GM19025 (cell line): Measurements from ENCODE around the gene ZNF777.

ENCODE experiments used
- ATAC-seq: cut with Tn5 transposase; IDR thresholded peaks from one replicate; pipeline ENCODE4 v1.9.1; 2021; ENCODE audit warnings: mild to moderate bottlenecking, low read depth, moderate library complexity; ENCODE audit not compliant: unreplicated experiment

ZNF777 gene

DNA sequence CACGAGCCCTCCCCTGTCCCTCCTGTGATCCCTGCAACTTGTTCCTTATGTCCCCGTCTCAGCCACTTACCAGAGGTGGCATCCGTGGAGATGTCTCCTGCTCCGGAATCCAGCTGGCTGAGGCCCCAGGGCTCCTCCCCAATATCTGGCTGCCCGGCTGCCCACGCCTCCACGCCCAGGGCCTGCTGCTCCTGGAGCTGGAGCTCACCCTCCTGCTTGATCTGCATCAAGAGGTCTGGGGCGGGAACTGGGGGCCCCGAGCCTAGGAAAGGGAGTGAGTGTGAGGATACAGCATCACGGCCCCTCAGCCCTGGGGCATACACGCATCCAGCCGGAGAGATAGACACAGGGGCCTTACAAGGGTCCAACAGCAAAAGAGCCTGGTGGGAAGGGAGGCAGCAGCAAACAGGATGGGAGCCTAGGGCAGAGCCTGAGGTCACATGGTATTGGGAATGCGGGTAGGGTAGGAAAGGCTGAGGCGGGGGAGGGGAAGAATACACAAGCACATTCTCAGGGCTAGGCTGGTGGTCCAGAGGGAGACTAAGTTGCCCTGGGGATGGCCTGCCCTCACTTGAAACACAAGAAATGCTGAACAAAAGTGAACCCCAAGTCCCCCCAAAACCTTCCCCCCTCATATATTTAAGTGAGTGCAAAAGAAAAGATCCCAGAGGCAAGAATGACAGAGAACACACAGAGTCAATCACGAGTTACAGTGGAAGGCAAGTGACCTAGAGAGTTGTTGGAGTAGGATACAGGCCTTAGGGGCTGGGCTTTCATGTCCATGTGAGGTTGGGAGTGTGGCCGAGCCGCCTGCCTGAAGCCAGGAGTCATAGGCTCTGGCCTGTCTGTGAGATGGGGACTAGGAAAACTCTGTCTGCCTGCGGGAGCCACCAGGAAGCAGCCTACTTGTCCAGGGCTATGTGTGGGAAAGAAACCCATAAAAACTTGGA is 16.9 kb upstream of the ZNF777 start:
- no peak for ATAC-seq

DNA sequence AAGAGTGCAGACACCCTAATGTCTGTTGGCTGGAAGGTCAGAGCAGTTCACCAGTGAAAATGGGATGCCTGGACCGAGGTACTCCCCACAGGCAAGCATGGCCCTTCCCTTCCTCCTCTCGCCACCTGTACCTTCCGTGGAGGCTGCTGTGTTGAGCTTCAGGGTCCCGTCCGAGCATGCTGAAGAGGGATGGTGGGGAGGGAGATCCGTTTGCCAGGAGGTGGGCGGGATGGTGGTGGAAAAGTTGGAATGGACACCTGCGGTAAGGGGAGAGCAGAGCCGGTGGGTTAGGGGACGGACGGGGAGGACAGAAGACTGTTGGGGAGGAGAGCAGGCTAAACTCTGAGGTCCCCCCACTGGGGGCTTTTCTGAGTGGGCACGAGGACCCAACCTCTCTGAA is 15.9 kb upstream of the ZNF777 start:
- ATAC-seq: no peak

DNA sequence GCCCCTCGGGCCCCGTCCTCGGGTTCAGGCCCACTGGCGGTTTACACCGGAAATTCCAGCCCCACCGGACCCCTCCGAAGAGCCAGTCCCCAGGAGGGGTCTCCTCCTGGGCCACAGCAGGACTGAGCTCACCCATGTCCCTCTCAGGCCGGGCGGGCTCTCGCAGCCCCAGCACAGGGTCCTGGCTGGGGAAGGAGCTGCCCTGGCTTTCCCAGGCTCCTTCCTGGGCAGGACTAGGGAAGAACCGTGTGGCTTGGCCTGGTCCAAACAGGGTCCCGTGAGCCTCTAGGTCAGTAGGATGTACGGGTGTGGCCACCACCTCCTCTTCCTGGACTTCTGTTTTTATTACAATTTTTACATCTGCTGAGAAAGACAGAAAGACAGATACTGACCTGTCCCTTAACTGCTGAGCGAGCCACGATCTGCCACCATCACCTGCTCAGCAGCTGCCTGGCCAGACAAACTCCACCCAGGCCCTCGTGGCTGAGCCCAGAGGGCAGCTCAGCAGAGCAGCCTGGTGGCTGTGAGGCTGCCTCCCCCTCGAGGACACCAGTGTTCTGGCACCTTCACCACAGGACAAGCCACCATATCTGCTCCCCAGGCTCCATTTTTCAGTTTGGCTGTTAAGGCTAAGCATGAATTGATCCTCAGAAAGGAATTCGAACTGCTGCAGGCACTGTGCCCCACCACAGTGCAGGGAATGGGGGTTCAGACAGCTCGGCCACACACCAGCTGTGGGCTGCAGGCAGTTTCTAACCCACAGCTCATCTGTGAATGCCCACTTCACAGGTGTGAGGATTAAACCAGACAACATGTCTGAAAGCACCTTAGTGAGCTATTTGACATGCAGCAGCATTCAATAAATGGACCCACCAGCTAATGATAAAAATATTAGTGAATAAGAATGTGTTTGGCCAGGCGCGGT is 14.5 kb upstream of the ZNF777 start:
- no peak for ATAC-seq

DNA sequence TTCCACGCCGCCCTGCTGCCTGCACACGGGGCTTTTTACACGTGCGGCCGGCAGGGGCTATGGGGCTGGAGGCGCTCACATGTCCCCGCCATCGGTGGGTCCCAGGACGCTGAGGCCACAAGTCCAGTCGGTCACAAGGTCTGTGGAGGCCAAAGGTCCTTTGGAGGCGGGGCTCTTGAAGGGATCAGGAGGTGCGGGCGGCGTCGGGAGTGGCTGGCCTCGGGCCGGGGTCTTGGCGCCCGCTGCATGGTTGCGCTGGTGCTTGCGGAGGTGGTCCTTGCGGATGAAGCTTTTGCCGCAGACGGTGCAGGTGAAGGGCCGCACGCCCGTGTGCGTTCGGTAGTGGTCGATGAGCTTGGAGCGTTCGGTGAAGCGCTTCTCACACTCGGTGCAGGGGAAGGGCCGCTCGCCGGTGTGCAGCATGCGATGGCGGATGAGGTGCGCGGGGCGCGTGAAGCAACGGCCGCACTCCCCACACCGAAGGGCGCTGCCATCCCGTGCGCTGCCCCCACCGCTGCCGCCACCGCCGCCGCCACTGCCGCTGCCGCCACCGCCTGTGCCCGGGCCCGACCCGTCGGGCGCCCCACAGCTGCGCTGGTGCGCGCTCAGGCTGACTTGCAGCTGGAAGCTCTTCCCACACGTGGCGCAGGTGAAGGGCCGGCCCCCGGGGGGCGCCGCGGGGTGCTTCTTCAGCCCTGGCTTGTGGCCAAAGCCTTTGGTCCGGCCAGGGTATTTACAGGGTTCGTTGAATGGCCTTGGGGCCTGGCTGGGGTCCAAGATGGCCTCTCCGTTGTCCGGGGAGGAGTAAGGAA is 13.7 kb upstream of the ZNF777 start:
- ATAC-seq: no peak

DNA sequence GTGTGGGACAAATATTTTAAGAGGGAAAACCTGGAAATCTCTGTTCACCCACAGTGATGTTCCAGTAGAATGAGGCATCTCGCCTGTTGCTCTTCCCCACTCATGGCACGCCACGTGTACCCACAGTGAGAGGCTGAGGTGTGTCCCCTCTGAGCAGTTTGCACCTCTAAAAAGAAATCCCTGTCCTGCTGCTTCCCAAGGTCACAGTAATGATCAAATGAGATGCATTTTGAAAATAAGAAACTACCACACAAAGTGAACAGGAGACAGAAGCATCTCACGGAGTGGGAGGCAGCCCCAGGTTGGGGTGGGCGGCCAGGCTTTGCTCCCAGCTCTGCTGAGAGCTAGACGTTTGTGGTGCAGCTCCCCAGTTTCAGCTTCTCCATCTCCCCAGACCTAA is 12.4 kb upstream of the ZNF777 start:
- ATAC-seq: no peak

DNA sequence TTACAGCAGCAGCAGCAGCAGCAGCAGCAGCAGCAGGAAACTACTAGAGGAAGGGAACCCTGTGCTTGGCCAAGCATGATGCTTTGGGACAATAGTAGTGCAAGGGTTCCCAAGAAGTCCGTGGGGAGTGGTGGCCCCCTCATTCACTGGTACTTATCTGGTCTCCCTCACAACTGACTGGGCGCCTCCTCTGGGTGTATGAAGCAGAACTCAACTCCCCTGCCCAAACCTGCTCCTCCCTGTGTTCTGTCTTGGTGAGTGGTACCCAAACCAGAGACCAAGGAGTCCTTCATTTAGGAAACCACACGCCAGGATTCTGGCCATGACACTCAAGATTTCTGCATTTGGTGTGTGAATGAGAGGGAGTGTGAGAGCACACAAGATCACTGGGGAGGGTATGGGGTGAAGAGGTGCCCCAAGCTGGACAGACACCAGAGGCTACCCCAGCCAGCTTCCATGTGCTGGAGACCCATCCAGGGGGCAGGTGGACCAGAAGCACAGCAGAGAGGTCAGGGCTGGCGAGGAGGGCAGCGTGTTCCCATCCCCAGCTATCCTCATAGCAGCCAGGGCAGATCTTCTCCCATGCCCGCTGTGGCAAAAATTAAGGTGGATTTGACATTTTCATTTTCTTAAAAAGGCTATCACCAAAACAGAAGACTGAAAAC is 10.6 kb upstream of the ZNF777 start:
- no peak for ATAC-seq

DNA sequence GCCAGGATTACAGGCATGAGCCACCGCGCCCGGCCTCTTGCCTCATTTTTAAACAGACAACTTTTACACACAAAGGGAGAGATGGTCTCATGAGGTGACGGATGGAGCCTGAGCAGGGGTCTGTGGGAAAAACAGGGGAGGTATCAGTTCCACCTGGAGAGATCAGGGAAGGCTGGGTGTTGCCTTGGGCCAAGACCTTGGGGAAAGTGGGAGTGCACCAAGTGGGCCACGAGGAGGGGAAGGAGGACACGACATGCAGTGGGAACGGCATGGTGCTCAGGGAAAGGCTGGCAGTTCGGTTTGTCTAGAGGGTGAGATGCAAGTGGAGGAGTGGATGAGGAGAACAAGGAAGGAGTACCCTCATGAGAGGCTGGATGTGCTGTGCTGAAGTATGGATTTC is 8.9 kb upstream of the ZNF777 start:
- no peak for ATAC-seq

DNA sequence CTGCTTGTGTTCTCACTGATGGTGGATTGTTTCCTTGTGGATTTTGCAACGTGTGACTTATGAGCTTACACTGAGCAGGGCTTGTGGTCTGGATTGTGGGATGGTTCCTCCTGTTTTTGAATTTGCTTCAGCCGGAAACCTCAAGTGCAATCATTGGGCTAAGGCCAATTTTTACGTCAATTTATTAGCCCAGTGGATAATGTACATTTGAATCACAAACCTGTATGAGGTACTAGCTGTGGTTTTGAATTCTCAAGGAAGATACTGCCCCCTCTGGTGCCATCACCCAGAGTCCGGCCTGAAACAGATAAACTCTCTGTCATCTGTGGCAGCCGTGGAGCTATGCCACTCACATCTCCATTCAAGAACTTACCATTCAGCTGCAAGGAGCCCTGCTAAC is 7.3 kb upstream of the ZNF777 start:
- no peak for ATAC-seq

DNA sequence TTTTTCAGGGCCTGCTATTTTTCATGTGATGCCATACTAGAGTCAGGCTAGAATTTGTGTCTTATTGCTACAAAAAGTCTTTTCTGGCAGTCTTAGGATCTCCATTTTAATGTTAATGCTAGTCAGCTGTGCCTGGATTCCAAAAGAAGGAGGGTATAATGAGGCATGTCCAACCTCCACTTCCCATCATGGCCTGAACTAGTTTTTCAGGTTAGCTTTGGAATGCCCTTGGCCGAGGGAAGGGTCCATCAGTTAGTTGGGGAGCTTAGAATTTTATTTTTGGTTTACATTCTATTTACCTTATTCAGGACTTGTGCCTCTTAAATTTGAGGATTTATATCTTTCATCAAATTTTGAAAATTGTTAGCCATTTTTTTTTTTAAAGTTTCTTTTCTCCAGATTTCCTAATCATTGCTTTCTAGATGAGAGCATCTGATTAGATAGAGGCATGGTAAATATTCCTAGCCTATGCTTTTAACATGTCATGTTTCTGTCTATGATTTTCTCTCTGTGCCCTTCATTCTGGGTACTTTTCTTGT is 6.5 kb upstream of the ZNF777 start:
- ATAC-seq: no peak

DNA sequence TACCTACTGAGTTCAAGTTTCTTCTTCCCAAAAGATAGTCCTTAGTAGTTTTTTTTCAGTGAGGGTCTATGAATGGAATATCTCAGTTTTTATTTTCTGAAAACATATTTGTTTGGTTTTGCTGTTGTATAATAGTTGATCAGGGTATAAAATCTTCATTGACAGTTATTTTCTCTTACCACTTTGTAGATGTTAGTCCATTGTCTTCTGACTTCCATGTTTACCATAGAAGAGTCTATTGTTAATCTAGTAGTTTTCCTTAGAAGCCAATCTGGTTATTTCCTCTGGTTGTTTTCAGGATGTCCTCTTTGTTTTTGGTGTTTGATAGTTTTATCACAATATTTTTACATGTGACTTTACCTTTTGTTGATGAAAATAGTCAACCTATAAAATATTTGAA is 5.5 kb upstream of the ZNF777 start:
- ATAC-seq: no peak

DNA sequence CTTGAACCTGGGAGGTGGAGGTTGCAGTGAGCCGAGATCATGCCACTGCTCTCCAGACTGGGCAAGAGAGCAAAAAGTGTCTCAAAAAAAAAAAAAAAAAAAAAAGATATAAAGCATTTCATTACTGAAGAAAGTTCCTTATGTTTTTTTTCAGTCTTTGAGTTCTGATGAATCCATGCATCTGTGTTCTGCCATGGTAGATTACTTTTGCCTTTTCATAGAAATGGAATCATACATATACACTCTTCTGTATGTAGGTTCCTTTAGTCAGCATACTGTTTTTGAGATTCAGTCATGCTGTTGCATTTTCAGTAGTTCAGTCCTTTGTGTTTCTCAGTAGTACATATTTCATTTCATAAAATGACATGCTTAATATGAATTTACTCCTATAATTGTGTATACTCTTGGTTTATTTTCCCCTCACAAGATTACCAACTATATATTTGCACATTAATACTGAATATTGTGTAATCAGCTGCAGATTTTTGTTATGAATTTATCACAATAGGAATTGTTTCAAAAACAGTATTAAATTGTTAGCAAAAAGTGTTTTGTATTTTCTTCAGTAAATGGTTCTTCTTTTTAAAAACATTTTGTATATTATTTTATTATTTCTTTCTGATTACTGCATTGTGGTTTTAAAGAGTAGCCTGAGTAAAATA is 2.8 kb upstream of the ZNF777 start:
- no peak for ATAC-seq

DNA sequence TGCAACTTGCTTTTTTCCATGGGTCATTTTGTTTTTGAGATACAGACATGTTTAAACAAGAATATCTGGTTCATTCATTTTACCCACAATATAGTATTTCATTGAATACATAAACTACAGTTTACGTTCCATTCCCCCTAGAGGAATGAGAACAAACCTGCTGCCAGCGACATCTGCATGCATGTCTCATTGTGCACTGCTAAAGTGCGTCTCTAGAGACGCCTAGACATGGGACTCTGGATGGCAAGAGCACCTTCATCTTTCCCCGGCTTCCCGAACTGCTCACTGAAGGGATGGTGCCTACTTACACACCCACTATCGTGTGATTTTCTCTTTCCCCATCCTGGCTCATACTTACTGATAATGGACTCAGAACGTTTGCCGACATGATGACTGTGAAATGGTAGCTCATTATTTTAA is 1.2 kb upstream of the ZNF777 start:
- no peak for ATAC-seq

DNA sequence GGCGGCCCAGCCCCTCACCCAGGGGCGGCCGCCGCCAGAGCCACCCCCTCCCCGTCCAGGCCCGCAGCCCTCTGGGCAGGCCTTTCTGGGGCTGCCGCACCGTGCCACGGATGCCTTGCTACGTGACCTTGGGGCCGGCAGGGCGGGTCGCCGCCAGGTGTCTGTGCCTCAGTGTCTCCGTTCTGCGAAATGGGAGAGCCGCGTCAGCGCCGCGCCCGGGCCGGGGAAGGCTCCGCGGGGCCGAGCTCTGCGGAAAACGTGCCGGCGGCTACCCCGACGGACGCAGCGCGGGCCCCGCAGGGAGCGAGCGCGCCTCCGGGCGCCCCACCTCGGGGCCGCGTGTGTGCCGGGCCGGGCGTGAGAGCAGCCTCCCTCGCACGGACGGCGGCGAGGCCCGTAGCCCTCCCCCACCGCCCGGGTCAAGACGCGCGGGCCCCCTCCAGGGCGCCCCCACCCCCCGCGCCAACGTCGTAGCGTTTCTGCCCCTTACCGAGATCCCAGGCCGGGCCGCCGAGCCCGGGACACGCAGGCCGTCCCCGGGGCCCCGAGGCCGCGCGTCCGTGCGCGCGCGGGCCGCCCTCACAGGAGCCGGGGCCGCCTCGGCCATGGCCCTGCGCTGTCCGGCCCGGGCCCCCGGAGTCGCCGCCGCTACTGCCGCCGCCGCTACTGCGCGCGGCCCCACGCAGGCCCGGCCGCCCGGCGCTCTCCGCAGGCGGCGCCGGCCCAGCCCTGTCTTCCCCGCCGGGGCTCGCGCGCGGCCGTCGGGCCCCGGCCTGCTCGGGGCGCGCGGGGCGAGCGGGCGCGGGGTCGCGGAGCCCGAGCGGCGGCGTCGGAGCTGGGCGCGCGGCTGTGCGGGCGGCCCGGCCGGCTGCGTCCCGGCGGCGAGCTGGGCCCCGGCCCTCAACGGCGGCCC is 1.1 kb downstream of the ZNF777 start:
- peak; percentile 29 for ATAC-seq

DNA sequence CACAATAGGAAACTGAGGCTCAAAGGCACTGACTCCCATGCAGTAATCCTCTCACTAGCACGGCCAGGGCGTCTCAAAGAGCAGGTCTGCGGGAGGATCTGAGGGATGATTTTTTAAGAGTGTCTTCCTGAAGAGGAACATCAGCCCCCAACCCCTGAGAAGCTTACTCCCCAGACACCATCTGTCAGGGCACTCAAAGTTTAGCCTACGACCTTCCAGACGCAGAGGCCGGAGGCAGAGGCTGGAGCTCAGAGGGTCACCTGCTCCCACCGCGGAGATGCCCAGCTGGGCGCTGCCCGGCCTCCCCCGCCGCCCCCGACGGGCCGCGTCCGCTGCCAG is 1.7 kb downstream of the ZNF777 start:
- no peak for ATAC-seq

DNA sequence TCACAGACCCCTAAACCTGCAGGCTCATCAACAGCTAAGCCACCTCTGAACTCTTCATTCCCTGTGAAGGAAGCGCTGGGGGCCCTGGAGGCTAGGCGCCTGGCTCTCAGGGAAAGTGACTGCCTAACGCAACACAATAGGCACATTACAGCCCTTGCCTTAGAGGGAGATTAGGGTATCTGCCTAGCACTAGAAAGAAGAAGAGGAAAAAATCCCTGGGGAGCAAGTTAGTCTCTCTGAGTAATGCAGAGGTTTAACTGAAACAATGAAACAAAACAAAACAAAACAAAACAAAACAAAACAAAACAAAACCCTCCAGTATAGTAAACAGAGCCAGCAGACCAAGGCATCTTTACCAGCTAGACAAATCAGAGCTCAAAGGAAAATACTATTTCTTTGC is 2.6 kb downstream of the ZNF777 start:
- ATAC-seq: no peak

DNA sequence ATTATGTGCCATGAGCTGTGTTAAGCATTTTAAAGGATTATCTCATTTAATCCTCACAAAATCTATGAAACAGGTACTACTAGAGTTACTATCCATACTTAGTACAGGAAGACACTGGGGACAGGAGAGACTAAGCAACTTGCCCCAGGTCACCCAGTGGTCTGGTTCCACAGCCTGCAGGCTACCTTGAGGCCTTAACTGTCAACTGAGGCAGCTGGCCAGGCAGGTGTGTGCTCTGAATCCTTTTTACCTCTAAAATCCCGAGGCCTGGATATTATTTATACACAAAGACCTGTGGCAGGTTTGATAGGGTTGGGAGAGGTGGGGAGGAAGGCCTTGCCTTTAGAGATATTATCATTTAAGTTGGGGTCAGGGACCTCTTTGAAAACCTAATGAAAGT is 3.1 kb downstream of the ZNF777 start:
- no peak for ATAC-seq

DNA sequence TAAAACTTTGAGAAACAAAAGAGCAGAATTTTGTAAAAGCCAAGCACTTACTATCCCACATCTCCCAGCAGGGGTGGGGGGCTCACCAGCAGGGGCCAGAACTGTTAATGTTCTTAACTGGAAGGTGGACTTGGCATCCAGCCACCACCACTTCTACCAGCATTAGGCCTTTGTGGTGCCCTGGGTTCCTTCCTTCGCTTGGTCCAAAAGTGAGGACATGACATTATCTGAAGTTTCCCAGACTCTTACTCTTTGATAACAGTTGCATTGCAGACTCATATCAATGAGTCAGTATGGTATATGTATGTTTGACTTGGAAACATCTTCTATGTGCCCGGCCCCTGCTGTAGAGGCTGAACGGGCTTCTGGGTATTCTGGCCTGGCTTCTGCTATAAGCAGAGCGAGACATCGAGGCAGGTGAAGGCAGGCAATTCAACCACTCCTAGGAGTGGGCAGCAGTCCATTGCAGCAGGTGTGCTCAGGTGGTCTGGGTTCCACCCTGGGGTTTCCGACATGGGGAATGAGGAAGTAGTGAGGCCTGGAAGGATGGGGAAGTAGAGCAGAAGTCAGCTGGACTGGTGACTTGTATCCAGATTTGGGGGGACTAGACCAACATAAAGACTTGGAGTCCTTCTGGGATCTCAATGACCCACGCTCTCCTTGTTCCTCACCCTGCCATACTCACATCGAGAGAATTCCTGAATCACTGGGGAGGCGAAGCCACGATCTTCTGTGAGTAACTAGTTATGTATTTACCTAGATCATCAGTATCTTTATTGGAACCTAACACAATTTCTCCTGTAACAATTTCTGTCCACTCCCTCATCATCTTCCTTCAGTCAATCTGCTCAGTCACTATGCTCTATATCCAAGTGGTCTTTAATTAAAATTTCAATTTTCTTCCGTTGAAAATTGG is 4.1 kb downstream of the ZNF777 start:
- no peak for ATAC-seq
